OCI-LY3 (cell line): ENCODE data around the gene TM4SF1.

Source experiments
- EZH2phosphoT487 ChIP-seq: fragments of 200-600 bp; shearing (Covaris generic); IDR thresholded peaks from 2 replicates; pipeline ENCODE4 v1.6.1; 2018; ENCODE audit warnings: antibody characterized with exemption, mixed run types, low read depth
- TF ChIP-seq, protein P1 (sequence below): fragments of 200-600, 300-600 bp; sonication (generic); IDR thresholded peaks from 2 replicates; pipeline ENCODE4 v1.5.1; 2014; ENCODE audit warnings: antibody characterized with exemption, low read length, low read depth

DNA sequence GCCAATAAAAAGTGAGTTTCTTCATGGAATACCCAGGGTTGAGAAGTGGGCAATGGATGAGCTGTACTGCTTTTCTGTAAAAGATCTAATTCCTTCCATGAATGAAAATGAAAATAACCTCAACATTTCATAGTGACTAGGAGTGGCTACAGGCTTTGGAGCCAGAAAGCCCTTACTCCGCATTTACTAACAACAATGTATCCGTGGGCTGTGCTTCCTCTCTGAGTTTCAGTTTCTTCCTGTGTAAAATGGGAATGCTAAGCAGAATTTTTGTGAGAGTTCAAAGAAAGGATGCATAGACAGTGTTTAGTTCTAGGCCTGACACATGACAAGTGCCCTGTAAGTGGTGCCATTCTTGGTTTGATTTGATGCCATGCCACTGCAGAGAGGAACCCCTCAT is 47.5 kb upstream of the TM4SF1 start:
- TF ChIP-seq, protein P1, sequence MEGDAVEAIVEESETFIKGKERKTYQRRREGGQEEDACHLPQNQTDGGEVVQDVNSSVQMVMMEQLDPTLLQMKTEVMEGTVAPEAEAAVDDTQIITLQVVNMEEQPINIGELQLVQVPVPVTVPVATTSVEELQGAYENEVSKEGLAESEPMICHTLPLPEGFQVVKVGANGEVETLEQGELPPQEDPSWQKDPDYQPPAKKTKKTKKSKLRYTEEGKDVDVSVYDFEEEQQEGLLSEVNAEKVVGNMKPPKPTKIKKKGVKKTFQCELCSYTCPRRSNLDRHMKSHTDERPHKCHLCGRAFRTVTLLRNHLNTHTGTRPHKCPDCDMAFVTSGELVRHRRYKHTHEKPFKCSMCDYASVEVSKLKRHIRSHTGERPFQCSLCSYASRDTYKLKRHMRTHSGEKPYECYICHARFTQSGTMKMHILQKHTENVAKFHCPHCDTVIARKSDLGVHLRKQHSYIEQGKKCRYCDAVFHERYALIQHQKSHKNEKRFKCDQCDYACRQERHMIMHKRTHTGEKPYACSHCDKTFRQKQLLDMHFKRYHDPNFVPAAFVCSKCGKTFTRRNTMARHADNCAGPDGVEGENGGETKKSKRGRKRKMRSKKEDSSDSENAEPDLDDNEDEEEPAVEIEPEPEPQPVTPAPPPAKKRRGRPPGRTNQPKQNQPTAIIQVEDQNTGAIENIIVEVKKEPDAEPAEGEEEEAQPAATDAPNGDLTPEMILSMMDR: no peak
- TF ChIP-seq EZH2phosphoT487: no peak
